GM19467 (cell line): ENCODE measurements around the gene SMIM45.

ENCODE experiments used
- ATAC-seq: cut with Tn5 transposase; IDR thresholded peaks from one replicate; pipeline ENCODE4 v1.9.1; 2021; ENCODE audit warnings: mild to moderate bottlenecking, moderate library complexity; ENCODE audit not compliant: unreplicated experiment

Gene SMIM45

GRCh38 chr22:41951898-41952474 lies at the start of gene SMIM45:
Gene SMIM45, plus strand, starts transcription at chr22:41952150.
- no peak for ATAC-seq

- no peak for ATAC-seq
Measured at GRCh38 chr22:41902932-41903421, 49.0 kb upstream of the SMIM45 start.

- no peak for ATAC-seq
Measured at GRCh38 chr22:41904450-41905410, 47.2 kb upstream of the SMIM45 start.

- ATAC-seq, result no peak
Measured at GRCh38 chr22:41905411-41906202, 46.3 kb upstream of the SMIM45 start.

GRCh38 chr22:41906822-41907221 lies 45.1 kb upstream of the SMIM45 start:
- no peak for ATAC-seq

GRCh38 chr22:41907436-41908401 lies 44.2 kb upstream of the SMIM45 start:
- no peak for ATAC-seq

- ATAC-seq, result no peak
Measured at GRCh38 chr22:41908411-41909309, 43.3 kb upstream of the SMIM45 start.

GRCh38 chr22:41909310-41910049 lies 42.5 kb upstream of the SMIM45 start:
- no peak for ATAC-seq

GRCh38 chr22:41910050-41911000 lies 41.6 kb upstream of the SMIM45 start:
- ATAC-seq, result no peak

GRCh38 chr22:41911001-41911611 lies 40.8 kb upstream of the SMIM45 start:
- no peak for ATAC-seq

- ATAC-seq, result no peak
Measured at GRCh38 chr22:41912338-41913039, 39.5 kb upstream of the SMIM45 start.

- ATAC-seq, result no peak
Measured at GRCh38 chr22:41913040-41913719, 38.8 kb upstream of the SMIM45 start.

- no peak for ATAC-seq
Measured at GRCh38 chr22:41913842-41914534, 38.0 kb upstream of the SMIM45 start.

- no peak for ATAC-seq
Measured at GRCh38 chr22:41914611-41915034, 37.3 kb upstream of the SMIM45 start.
